ENCODE results near the gene RAPGEF3.

GRCh38 chr12:47805417-47805816 lies 46.7 kb upstream of the RAPGEF3 start:
- TF ChIP-seq CTCF (IDR thresholded peaks at IDR 0.05; ENCODE audit: low read depth, low read length, missing input control) (no peak), RAD21 (IDR thresholded peaks at IDR 0.05) (no peak), ATF3 (IDR thresholded peaks at IDR 0.05) (no peak), JUND (IDR thresholded peaks at IDR 0.05) (no peak), RXRA (IDR thresholded peaks at IDR 0.05) (no peak), REST (IDR thresholded peaks at IDR 0.05) (no peak)
